Bronchial epithelial cell (primary cell): ENCODE results near the gene LMX1B. TPM values are rescaled to one million over a fixed set of nuclear protein-coding genes. Genes with fewer than 3 reads are reported as not detected.

Experiments used
- DNase-seq: peaks from one replicate; pipeline ENCODE4 v3.0.0-alpha.2; 2010; ENCODE audit warnings: low read depth
- FAIRE-seq: peaks from 2 replicates; lab custom pipeline; 2011; peaks lifted over from hg19 to GRCh38; lab: Jason Lieb, UNC
- H3K27me3 ChIP-seq: 2 replicates; pipeline ENCODE4 v1.5.1; 2011; ENCODE audit warnings: low read length; ENCODE audit not compliant: control insufficient read depth, insufficient read depth
- H3K36me3 ChIP-seq: 2 replicates; pipeline ENCODE4 v1.5.1; 2011; ENCODE audit warnings: low read length; ENCODE audit not compliant: control insufficient read depth, insufficient read depth
- H3K4me3 ChIP-seq: 2 replicates; pipeline ENCODE4 v1.5.1; 2011; ENCODE audit warnings: mild to moderate bottlenecking, low read depth, low read length, control low read depth
- total RNA-seq: library from RNA; depleted of rRNA; stranded (reverse); fragments of >200 nt; gene quantifications from 2 replicates; pipeline ENCODE4 v1.2.1, GENCODE V29; 2014
- TF ChIP-seq, protein P1 (sequence below): IDR thresholded peaks from 2 replicates; pipeline ENCODE4 v1.5.1; 2011; ENCODE audit warnings: mild to moderate bottlenecking, moderate library complexity, low read length, control low read depth, inconsistent platforms; ENCODE audit not compliant: insufficient read depth, severe bottlenecking

LMX1B gene
- total RNA-seq, 1 donor from 2014 or later, result not detected

DNA sequence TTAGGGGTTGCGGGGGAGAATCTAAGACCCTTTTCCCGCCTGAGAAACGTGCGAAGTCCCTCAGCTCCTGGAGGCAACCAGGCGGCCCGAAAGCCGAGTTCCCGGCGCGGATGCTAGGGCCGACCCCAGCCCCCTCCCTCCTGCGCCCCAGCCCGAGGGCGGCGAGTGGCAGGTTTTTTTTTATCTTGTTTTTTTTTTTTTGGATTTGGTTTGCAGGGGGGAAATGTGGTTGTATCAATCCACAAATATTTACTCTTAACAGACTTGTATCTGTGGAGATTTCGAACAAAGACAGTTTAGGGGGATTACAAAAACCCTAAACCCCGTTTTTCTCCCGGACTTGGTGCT is 10.7 kb downstream of the LMX1B start:
- H3K27me3 ChIP-seq, result peaks cover 63% of the 10 kb centered on the region
- no peaks in the 10 kb centered on the region for H3K36me3 ChIP-seq
- FAIRE-seq, result no peak
- TF ChIP-seq, protein P1, sequence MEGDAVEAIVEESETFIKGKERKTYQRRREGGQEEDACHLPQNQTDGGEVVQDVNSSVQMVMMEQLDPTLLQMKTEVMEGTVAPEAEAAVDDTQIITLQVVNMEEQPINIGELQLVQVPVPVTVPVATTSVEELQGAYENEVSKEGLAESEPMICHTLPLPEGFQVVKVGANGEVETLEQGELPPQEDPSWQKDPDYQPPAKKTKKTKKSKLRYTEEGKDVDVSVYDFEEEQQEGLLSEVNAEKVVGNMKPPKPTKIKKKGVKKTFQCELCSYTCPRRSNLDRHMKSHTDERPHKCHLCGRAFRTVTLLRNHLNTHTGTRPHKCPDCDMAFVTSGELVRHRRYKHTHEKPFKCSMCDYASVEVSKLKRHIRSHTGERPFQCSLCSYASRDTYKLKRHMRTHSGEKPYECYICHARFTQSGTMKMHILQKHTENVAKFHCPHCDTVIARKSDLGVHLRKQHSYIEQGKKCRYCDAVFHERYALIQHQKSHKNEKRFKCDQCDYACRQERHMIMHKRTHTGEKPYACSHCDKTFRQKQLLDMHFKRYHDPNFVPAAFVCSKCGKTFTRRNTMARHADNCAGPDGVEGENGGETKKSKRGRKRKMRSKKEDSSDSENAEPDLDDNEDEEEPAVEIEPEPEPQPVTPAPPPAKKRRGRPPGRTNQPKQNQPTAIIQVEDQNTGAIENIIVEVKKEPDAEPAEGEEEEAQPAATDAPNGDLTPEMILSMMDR, result no peak
- no peak for DNase-seq
- no peak overlapping the region for H3K4me3 ChIP-seq

DNA sequence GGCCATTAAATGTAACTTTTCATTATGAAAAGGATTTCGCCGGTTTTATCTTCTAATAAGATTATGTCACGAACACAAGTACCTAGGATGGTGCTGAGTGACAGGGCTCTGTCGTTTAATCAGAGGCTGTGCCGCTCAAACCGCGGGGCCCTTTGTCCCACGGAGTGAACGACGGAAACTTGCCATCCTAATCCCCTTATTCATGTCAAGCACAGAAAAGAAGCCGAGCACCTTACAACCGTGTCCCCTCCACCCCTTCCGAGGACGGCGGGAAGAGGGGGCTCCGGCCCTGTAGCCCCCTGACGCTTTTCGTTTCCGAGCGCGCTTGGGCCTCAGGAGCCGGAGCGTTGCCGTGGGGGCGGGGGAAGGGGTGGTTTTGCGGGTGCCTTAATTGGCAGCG is 11.2 kb downstream of the LMX1B start:
- DNase-seq, result no peak
- no peaks in the 10 kb centered on the region for H3K36me3 ChIP-seq
- no peak for FAIRE-seq
- TF ChIP-seq, protein P1, result no peak
- no peak overlapping the region for H3K4me3 ChIP-seq
- peaks cover 63% of the 10 kb centered on the region for H3K27me3 ChIP-seq

DNA sequence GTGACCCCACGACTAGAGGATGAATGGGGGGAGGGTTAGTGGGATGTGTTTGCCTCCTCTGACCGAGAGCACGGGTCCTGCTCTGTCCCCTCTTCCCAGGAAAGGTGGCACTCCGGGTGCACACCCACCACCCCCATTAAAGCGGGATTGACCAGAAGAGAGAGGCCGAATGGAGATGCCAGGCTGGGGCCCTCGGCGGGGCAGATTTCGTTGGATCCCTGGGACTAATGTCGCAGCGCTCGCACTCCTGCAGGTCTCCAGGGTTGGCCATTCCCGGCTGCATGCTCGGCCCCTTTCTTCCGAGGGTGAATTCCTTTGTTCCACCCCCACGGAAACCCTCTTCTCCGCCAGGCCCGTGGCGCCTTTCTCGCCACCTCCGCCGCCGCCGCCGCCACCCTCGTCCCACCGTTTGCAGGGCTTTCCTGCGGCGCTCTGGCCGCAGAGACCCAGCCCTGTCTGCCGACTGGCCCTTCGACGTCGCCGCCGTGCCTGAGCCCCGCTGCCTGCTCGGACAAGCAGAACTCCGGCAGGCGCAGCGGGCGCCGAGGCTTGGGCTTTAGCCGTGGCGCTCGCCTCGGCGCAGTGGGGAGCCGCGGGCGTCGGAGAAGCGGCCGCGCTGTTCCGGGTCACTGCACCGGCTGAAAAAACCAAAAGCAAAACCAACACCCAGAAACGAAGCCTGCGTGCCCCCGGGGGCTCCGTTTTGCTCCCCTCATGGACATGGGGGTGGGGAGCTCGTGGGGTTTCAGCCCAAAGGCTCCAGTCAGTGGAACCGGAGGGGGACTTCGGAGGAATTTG is 11.8 kb downstream of the LMX1B start:
- DNase-seq (no peak), FAIRE-seq (no peak)
- TF ChIP-seq, protein P1, result no peak
- Histone ChIP-seq H3K4me3 (no peak overlapping the region), H3K27me3 (peaks cover 67% of the 10 kb centered on the region), H3K36me3 (no peaks in the 10 kb centered on the region)

GRCh38 chr9:126626127-126626925 is 12.6 kb downstream of the LMX1B start:
- DNase-seq (no peak), FAIRE-seq (no peak)
- Histone ChIP-seq H3K36me3 (no peaks in the 10 kb centered on the region), H3K27me3 (peaks cover 68% of the 10 kb centered on the region), H3K4me3 (no peak overlapping the region)
- TF ChIP-seq, protein P1, result no peak

DNA sequence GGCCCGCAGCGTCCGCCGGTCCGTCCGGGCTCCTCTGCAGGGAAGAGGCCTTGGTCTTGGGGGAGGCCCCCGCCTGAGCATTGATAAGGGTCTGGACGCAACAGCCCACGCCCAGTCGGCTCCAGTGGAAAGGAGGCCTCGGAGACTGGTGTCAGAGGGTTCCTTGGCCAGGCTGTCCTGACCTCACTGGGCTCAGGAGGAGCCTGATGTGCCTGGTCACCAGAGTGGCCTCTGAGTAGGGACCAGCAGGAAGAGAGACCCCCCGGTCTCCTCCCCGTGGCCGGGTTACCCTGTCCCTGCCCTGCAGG is 13.2 kb downstream of the LMX1B start:
- FAIRE-seq (no peak), DNase-seq (no peak)
- Histone ChIP-seq H3K36me3 (no peaks in the 10 kb centered on the region), H3K4me3 (no peak overlapping the region), H3K27me3 (peaks cover 68% of the 10 kb centered on the region)
- TF ChIP-seq, protein P1, result no peak

GRCh38 chr9:126628146-126628545 is 14.4 kb downstream of the LMX1B start:
- Histone ChIP-seq H3K27me3 (peaks cover 61% of the 10 kb centered on the region), H3K36me3 (no peaks in the 10 kb centered on the region), H3K4me3 (no peak overlapping the region)
- DNase-seq (no peak), FAIRE-seq (no peak)
- TF ChIP-seq, protein P1, result no peak
